Activated T-cell treated with anti-CD3 and anti-CD28 coated beads for 1 hour (primary cell): Measurements from ENCODE around the gene BTBD16.

Experiments used
- DNase-seq: peaks from one replicate; pipeline ENCODE4 v3.0.0-alpha.2; 2020; ENCODE audit warnings: low read depth

The BTBD16 gene

DNA sequence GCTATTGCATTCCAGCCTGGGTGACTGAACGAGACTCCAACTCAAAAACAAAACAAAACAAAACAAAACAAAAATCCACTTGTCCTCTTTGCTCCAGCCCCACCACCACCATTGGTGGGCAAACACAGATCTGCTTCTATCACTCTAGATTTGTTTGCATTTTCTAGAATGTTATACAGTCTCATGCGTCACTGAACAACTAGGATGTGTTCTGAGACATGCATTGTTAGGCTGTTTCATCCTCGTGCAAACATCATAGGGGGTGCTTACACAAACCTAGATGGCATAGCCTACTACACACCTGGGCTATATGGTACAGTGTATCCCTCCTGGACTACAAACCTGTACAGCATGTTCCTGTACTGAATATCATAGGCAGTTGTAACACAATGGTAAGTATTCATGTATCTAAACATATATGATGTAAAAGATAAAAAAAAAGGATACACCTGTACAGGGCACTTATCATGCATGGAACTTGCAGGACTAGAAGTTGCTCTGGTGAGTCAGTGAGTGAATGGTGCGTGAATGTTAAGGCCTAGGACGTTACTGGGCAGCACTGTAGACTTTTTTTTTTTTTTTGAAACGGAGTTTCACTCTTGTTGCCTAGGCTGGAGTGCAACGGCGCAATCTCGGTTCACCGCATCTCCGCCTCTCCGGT lies 45.3 kb downstream of the BTBD16 start:
- no peak for DNase-seq

DNA sequence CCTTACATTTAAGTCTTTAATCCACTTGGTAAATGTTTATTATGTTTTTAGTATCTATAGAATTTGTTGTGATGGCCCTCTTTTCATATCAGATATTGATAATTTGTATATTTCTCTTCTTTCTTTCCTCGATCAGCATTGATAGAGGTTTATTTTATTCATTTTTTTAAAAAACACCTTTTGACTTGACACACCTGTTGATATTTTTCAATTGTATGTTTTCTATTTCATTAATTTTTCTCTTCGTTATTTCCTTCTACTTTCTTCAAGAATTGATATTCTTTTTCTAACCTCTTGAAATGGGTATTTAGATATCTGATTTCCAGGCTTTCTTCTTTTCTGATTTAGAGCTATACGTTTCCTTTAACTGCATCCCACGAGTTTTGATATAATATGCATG lies 50.9 kb downstream of the BTBD16 start:
- no peak for DNase-seq

DNA sequence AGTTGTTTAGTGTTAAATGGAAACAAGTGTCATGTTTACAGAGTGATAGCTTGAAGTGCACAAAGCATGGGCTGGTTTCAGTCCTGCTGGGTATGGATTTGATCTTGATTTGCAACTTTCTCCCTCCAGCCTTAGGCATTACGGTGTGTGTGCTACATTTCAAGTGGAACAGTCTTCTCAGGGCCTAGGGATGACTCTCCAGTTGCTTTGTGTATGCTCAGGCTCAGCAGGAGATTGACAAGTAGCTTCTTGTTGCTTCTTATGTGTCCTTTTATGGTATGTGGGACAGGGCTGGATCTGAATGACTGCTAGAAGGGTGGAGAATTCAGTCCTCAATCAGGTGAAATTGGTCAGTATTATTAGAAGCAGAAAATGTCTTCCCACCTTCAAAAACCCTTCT lies 52.1 kb downstream of the BTBD16 start:
- no peak for DNase-seq

DNA sequence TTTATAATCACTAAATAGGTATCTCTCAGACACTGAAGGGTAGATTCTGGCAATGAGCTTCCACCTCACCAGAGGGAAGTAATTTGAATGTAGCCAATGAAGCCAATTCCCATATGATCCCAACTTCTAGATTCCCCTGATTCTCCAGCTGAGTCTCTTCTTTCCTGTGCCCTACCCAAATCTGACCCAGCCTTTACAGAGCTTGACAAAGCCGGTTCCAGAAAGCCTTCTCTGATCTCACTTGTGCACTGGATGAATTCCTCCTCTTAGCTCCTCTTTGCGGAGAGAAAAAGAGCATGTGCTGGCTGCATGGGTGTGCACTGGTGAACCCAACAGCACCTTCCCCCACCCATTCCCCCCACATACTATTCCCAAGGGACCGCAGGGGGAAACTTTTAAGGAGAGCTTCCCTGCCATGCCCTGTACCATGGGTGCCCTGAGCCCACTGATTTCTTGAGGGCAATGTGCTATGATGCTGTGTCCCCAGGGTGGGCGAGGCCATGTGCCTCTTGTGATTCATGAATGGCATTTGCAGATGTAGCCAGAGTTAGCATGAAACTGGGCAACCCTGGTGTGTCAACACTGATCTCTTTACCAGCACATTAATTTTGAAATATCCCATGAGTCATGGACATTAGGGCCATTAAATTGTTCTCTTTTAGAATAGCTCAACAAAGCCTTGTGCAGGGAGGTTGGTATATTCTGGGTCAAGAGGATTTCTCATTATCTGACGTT lies 53.0 kb downstream of the BTBD16 start:
- DNase-seq: no peak

DNA sequence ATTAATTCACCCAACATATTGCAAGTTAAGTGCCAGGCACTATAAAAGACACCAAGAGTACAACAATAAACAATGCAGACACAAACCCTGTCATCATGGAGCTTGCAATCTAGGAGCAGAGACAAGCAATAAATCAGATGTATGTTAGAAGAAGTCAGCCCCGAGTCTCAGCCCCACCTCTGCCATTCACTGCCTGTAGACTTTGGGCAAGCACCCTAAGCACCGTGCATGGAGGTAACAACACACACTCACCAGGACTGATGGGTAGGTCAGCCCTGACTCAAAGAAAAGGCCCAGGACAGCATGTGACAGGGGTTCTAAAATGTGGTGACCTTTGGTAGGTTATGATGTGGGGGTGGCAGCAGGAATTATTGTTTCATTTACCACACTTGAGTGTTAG lies 54.1 kb downstream of the BTBD16 start:
- DNase-seq: no peak

DNA sequence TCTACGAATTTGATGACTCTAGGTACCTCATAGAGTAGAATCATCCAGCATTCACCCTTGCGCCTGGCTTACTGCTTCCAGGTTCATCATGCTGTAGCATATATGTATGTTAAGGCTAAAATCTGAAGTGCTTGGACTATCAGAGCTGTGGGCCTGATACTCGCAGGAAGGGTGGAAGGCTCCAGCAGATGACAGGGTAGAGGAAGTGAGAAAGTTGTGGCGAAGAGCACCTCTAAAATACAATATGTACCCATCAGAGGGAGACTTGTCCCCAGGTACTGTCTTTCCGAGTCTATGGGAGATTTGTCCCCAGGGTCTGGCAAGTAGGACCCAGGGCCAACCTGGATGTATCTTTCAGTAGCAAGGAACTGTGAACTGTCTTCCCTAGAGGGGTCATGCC lies 55.3 kb downstream of the BTBD16 start:
- DNase-seq: no peak

DNA sequence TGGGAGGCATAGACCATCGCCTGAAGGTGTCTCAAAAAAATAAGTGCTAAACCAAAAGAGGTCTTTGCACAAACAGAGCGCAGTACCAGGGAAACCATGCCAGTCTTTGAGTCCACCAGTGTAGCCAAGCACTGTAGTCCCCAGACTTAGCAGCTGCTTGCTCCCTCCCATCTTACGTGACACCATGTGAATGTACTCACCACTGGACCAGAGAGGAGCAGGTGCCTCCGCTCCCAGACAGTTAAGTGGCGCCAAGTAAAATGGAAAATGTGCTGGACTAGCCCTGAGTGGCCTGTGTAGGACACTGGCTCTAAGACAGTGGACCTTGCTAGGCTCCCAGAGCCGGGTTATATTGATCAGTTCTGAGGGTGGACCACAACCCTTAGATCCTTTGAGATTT lies 55.7 kb downstream of the BTBD16 start:
- DNase-seq: no peak

DNA sequence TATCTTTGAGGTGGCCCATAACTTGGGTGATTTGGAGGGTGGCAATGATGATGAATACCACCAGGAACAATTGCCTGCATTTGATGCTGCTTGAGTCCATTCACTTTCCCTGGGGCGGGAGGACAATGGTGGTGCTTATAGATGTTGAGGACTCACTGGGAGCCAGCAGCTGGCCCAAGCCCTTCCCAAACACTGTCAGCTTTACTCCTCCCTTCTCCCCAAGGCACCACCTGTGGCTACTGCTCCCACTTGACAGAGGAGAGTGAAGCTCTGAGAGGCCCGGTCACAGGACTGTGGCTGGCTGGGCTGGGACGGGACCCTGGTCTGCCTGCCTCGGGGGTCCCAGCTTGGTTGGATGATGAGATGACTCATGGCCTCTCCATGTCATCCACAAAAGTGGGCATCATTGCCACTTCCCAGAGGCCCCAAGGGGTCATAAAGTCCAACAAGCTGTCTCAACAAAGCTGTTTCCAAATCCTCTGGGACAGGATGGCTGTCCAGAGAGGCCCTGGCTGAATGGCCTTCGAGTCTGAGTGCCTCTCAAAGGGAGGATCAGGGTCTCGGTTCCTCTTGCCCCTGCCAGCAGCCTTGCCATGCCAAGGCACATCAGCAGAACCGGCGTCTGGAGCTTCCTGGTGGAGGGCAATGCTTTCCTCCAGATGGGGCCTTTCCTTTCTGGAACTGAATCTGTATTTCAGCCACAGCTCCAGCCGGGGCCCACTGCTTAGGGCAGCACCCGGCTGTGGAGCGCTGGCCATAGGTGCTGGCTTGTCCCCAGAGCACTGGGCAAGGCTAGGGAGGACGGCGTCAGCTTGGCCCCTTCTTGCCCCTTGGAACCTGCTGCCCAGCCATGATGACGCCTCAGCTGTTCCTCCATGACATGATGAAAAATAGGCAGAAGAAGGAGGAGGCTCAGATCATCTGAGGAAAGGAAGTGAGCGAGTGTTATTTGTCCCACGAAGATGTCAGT lies 56.4 kb downstream of the BTBD16 start:
- DNase-seq: no peak

DNA sequence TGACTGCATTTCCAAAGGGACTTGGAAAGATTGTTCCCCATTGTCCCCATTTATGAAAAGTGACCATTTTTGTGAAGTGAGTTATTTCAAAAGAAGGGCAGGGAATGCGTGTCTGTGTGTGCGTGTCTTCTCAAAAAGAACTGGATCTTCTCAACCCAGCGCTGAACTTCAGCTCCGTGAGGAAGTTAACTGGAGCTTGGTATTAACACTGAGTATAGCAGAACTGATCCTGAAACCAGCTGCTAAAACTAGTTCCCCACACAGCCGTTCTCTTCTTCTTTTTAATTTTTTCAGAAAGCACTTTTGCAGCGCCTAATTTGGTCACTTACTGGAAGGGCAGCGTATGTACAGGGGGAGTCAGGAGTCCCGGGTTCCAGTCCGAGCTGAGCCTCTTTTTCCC lies 57.6 kb downstream of the BTBD16 start:
- no peak for DNase-seq

DNA sequence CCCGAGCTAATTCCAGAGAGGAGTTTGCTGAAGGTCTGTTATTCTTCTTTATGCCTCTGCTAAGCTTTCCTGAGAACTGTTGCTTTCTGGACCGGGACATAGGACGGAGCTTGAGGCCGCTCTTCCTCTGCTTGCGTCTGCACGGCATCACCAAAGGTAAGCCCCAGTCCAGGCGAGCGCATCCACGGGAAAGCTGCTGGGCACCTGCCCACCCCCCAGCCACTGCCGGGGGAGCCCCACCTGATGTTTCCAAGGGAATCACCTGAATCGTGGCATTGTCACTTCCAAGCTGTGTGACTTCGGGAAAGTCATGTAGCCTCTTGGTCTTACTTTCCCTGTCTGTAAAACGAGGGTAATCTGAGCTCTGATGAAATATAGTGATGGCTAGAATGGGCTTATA lies 58.3 kb downstream of the BTBD16 start:
- DNase-seq: no peak

DNA sequence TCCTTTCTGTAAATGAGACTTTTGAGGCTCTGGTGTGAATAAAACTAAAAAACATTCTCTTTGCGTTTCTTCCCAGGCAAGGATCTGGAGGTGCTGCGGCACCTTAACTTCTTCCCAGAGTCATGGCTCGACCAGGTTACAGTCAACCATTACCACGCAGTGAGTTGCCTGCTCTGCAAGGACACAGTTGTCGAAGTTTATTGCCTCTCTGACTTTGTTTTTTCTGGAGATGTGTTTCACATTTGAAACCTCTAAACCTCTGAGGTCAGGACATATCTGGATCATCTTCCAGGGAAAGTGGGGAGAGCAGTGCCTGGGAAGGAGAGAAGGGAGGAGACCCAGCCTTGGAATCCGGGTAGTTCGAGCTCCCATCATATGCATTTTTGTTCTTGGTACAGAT lies 60.0 kb downstream of the BTBD16 start:
- DNase-seq: no peak

DNA sequence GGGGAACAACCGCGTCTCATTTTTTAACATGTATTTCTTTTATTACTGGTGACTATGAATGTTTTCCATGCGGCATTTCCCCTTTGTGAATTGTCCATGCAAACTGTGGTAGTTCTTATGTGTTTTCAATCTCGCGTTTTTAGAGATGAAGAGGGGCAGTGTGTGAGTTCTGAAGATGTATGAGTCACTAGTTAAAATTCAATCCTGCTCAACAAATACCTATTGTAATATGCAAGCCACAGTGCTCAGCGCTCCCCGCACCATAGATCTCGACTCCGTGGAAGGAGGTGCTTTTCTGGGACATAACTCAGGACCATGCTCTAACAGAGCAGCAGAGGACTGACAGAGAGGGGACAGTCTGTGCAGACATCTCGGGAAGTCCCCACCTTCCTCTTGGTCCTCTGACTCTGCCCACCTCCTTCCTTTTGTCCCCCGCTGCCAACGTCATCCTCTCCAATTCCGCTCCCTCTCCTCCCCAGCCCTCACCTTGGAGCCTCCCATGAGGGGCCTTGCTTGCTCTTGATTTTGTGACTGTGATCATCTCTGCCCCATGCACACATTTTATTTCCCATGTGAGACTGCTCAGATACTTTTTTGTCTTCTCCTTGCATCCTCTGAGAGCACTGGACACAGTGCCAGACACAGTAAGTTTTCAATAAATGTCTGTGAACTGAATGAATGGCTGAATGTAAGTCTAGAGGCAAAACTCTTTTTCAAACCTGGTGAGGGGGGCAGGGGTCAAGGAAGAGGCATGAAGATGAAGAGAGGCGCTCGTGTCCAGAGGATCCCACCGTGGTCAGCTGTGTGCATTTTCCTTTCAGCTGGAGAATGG lies 60.7 kb downstream of the BTBD16 start:
- no peak for DNase-seq

DNA sequence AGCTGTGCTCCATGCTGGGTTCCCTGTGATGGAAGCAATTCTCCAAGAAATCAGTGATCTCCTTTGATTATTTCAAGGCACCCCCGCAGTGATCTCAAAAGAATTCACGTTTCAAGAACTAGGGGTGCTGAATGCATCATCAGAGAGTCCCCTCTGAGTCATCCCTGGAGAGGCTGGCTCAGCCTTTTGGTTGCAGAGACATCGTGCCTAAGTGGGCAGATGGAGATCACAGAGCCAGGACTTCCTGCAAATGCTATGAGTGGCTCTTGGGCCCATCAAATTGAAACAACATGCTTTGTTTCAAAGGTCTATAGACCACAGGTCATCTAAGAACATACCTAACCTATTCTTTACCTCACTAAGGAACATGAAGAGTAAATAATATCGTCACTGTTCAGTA lies 61.9 kb downstream of the BTBD16 start:
- DNase-seq: no peak

DNA sequence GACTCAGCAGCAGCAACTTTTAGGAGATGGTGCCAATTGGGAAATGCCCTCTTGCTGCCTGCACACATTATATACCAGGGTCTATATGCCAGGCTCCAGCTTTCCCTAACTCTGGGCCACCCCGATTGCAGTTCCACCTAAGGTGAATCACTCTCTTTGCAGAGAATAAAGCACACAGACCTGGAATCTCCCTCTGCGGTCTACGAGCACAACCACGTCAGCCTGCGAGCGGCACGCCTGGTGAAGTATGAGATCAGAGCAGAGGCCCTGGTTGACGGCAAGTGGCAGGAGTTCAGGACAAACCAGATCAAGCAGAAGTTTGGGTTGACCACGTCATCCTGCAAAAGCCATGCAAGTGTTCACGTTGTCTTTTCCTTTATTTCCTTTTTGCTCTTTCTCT lies 65.2 kb downstream of the BTBD16 start:
- DNase-seq: no peak

DNA sequence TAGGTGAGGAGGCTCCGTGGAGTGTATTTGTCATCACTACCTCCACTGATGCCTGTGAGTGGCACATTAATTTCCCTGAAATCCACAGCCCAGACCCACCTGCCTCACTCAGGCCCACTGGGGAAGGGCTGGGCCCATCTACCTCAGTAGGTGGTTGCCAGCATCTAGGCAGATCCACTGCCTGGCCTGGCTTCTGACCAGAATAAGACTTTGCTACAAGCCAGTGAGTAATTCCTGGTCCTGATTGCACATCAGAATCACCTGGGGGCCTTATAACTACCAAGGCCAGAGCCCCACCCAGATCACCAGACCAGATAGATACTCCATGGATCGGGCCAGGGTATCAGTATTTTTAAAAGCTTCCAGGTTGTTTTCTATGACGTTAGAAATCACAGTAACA lies 65.9 kb downstream of the BTBD16 start:
- DNase-seq: no peak

DNA sequence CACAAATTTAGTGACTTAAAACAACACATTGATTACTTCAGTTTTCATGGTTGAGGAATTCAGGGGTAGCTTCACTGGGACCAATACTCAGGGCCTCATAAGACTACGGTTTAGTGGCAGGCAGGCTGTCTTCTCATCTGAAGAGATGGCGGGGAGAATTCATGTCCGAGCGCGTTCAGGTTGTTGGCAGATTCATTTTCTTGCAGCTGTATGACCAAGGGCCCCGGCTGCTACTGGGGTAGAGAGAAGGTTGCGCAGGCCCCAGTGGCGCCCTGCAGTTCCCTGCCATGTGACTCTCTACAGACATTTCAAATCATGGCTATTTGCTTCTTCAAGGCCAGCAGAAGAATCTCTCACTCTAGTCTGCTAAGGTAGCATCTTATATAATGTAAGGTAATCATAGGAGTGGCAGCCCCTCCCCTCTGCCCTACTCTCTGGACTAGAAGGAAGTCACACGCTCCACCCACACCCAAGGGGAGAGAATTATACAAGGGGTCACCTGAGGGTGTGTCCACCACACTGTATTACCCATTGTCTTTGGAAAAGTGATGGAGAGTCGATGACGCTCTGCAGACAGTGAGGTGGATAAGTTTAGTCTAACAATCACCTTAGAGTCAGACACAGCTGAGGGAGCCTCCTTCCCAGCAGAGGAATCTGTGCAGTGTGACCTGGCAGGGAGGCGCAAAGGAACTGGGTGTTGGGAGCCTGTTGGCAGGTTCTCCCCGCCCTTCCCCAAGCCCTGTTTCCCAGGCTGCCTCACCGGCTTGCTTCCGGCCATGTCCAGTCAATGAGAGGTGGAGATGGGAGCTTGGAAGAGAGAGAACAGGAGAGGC lies 67.7 kb downstream of the BTBD16 start:
- no peak for DNase-seq

DNA sequence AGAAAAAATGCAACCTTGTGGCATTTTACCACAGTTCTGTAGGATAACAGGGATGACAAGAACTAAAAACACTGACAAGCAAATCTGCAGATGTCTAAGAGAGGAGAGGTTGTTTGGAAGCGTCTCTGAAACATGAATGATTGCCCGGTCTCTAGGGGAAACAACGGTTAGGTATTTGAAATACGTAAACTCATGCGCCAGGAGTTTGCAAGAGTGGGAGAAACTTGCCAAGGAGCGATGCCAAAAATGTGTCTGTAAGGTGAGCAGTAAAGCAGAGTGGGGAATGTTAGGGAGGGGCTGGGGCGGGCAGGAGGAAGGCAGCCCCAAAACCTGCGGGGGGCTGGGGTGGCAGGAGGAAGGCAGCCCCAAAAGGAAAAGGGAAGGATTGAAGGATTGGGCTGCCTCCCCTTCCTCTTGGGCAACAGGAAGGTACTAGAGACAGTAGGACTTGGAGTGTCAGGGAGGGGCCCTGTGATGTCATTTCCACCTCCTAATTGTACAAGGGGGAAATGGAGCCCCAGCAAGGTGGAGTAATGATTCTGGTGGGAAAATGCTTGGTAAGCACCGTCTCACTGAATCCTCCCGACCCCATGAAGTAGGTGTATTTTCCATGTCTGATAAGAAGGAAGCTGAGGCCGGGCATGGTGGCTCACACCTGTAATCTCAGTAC lies 70.2 kb downstream of the BTBD16 start:
- no peak for DNase-seq

DNA sequence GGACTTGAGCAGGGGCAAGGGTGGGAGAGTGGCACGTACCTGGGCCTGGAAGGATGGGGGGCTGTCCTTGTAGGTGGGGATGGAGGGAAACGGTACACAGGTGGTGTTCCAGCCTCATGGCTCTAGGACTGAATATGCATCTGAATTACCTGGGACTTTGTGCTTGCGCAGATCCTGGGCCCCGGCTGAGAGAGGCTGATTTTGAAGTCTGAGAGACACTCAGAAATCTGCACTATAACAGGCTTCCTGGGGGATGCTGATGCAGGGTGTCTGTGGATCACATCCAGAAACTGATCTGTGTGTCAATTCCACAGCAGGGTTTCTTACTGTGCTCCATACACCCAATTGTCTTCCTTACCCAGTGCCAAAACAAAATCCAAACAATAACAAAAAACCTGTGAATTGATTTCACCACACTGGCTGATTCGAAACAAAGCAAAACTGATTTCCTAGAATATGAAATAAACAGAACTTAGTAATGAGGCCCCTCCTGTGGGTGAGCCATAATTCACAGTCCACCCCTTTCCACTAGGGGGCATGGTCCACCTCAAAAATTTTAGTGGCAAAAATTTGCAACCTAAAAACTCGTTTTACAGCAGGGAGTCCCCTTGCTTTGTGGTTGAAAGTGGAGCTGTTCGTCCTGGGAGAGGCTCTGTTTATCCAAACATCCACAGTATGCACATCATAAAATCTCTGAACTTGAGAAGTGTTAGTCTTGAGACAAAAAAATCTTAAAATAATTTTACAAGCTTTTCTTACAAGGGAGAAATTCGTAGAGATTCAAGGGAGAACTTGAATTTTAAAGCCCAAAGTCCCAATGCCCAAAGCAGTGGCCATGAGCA lies 71.4 kb downstream of the BTBD16 start:
- DNase-seq: peak; percentile 48

DNA sequence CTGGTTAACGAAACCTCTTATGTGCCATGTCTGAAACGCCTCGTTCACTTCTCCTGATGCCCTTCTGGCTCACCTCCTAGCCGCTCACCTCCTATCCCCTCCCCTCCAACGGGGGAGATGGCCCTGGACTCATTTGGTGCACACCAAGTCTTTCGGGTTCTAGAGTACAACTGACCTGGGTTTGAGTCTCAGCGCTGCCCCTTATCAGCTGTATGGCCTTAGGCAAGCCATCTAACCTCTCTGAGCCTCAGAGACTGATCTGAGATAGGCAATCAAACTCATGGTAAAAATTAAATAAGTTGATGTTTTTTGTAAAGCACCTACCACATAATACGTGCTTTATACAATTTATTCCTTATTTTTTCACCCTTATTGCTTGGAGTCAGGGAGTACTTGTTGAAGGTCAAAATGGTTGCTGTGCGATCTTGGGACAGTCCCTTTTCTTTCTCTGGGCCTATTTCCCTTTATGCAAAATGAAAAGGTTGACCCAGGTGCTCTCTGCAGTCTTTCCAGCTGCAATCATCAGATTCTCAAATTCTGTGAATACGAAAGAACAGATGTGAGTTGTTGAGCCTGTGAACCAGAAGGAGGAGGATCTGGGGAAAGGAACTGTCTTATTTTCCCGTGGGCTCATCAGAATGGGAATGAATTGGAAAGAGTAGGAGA lies 72.2 kb downstream of the BTBD16 start:
- no peak for DNase-seq
